Endothelial cell of umbilical vein (primary cell): ENCODE results near the gene TMCO6. TPM values are rescaled to one million over a fixed set of nuclear protein-coding genes. Genes with fewer than 3 reads are reported as not detected.
A peak's percentile ranks its signal among the peaks of the same experiment; 100 is the strongest.
"Not testable (repeated sequence)": the region's sequence is repeated elsewhere in the genome, so short reads cannot be mapped to it uniquely, and the experiment has no call there.

Experiments
- BruUV-seq: library from RNA; stranded (reverse); fragments of 400-500 nt; replicated peaks from 2 replicates; lab custom pipeline; 2021; lab: Mats Ljungman, UMichigan
- CTCF ChIA-PET: fragments of 300-600, 350-600 bp; sonication (Branson Sonifier 250); formaldehyde crosslinking; loops from one replicate; lab custom pipeline; 2021; ENCODE audit warnings: antibody characterized with exemption, inconsistent platforms; lab: Charles Lee
- POLR2A ChIA-PET: fragments of 300-600, 350-600 bp; sonication (Branson Sonifier 250); formaldehyde crosslinking; loops from one replicate; lab custom pipeline; 2021; ENCODE audit warnings: antibody characterized with exemption, inconsistent platforms; lab: Charles Lee
- DNase-seq: peaks from one replicate; pipeline ENCODE4 v3.0.0-alpha.2; 2011; ENCODE audit warnings: low read depth, low spot score
- FAIRE-seq: peaks from 2 replicates; lab custom pipeline; 2011; peaks lifted over from hg19 to GRCh38; lab: Jason Lieb, UNC
- H2AFZ ChIP-seq: 2 replicates; pipeline ENCODE4 v1.6.0; 2012; ENCODE audit warnings: low read depth, low read length, control low read depth, inconsistent platforms
- H3K27ac ChIP-seq: 2 replicates; pipeline ENCODE4 v1.5.1; 2011; ENCODE audit warnings: low read depth, mild to moderate bottlenecking, control low read depth, low read length, moderate library complexity; ENCODE audit not compliant: insufficient read depth
- H3K27me3 ChIP-seq, 2 experiments: 2 replicates each; pipeline versions ENCODE4 v1.6.0 to v1.6.1; 2011; ENCODE audit warnings: low read length in 2 of 2, mixed read lengths in 1 of 2; ENCODE audit not compliant: control insufficient read depth in 2 of 2, insufficient read depth in 2 of 2
- H3K36me3 ChIP-seq, 2 experiments: 2 replicates in 1 of 2; 3 replicates in 1 of 2; pipeline ENCODE4 v1.5.1; 2011; ENCODE audit warnings: low read length in 2 of 2, mild to moderate bottlenecking in 1 of 2, moderate library complexity in 1 of 2; ENCODE audit not compliant: control insufficient read depth in 2 of 2, insufficient read depth in 2 of 2; ENCODE audit errors: extremely low read depth in 1 of 2
- H3K4me1 ChIP-seq: 3 replicates; pipeline ENCODE4 v1.5.1; 2011; ENCODE audit warnings: mild to moderate bottlenecking, low read length; ENCODE audit not compliant: control insufficient read depth, insufficient read depth; ENCODE audit errors: extremely low read depth
- H3K4me2 ChIP-seq: 2 replicates; pipeline ENCODE4 v1.6.1; 2011; ENCODE audit warnings: low read length, control low read depth, mixed read lengths; ENCODE audit not compliant: insufficient read depth
- H3K4me3 ChIP-seq, 3 experiments: fragments of 200-600 bp in 1 of 3; sonication (generic), shearing (Covaris generic) in 1 of 3; replicated peaks in 1 of 3; 2 replicates each; pipeline ENCODE4 v1.5.1; 2011 to 2016; ENCODE audit warnings: control low read depth in 3 of 3, low read length in 3 of 3, mild to moderate bottlenecking in 2 of 3, inconsistent platforms in 1 of 3, low read depth in 1 of 3, moderate library complexity in 1 of 3; ENCODE audit not compliant: insufficient read depth in 1 of 3
- H3K79me2 ChIP-seq: 2 replicates; pipeline ENCODE4 v1.6.0; 2012; ENCODE audit warnings: low read length, inconsistent platforms; ENCODE audit not compliant: control insufficient read depth, insufficient read depth
- H3K9ac ChIP-seq: replicated peaks from 2 replicates; pipeline ENCODE3; 2011; ENCODE audit warnings: low read length, control low read depth; ENCODE audit not compliant: insufficient read depth; ENCODE audit errors: extremely low read depth
- H3K9me1 ChIP-seq: replicated peaks from 3 replicates; pipeline ENCODE4 v1.6.0; 2011; ENCODE audit warnings: mild to moderate bottlenecking, low read length; ENCODE audit not compliant: control insufficient read depth, insufficient read depth; ENCODE audit errors: extremely low read depth
- H3K9me3 ChIP-seq: replicated peaks from 2 replicates; pipeline ENCODE4 v1.5.1; 2012; ENCODE audit warnings: low read length, inconsistent platforms; ENCODE audit not compliant: control insufficient read depth, insufficient read depth
- H4K20me1 ChIP-seq: replicated peaks from 2 replicates; pipeline ENCODE3; 2011; ENCODE audit warnings: mild to moderate bottlenecking, low read length; ENCODE audit not compliant: control insufficient read depth, insufficient read depth; ENCODE audit errors: extremely low read depth
- FOS ChIP-seq: IDR thresholded peaks from 2 replicates; pipeline ENCODE4 v1.6.1; 2011; ENCODE audit warnings: mild to moderate bottlenecking, low read length, moderate library complexity, borderline replicate concordance; ENCODE audit not compliant: insufficient read depth
- GATA2 ChIP-seq: IDR thresholded peaks from 2 replicates; pipeline ENCODE4 v1.7.0; 2011; ENCODE audit warnings: low read depth, mild to moderate bottlenecking, moderate library complexity, mixed read lengths, low read length; ENCODE audit not compliant: insufficient read length, insufficient read depth
- JUN ChIP-seq: IDR thresholded peaks from 2 replicates; pipeline ENCODE4 v1.6.1; 2011; ENCODE audit warnings: borderline replicate concordance, low read depth; ENCODE audit not compliant: insufficient read length, insufficient read depth
- MAX ChIP-seq: IDR thresholded peaks from 2 replicates; pipeline ENCODE4 v1.6.1; 2011; ENCODE audit not compliant: insufficient read depth, insufficient read length
- MYC ChIP-seq: IDR thresholded peaks from one replicate; pipeline ENCODE4 v1.6.1; 2011; ENCODE audit warnings: mild to moderate bottlenecking, low read depth, low read length
- POLR2A ChIP-seq: IDR thresholded peaks from 2 replicates; pipeline ENCODE4 v1.6.1; 2012; ENCODE audit warnings: low read depth, mild to moderate bottlenecking, control low read depth, low read length
- dilution Hi-C: fragments of 300-500 bp; cut with MboI; formaldehyde crosslinking; loops from one replicate; pipeline ENCODE4 v1.15.0; 2019; ENCODE audit warnings: low sequenced_read_pairs; ENCODE audit not compliant: extremely low pct_ligation_motif_present
- intact Hi-C: fragments of 100-400 bp; cut with micrococcal nuclease; formaldehyde crosslinking; loops from one replicate; pipeline ENCODE4 v1.10.0; 2022
- polyA plus RNA-seq, 4 experiments: library from polyadenylated mRNA; depleted of rRNA in 3 of 4; stranded (reverse) in 3 of 4; unstranded in 1 of 4; fragments of >200 nt; gene quantifications; 2 replicates each; pipeline versions ENCODE4 v1.2.1 to v1.2.3, GENCODE V29; 2011 to 2012; ENCODE audit warnings: missing spikeins in 1 of 4
- total RNA-seq: library from RNA; stranded (reverse); gene quantifications from 2 replicates; pipeline ENCODE4 v1.2.3, GENCODE V29; 2021

Gene TMCO6
- total and polyA plus RNA-seq, 2 donors (not counting 3 experiments of a cell fraction or from before 2014, with no cell fraction given) = 22.0 to 23.7 TPM

- no peak for FAIRE-seq
- Histone ChIP-seq H3K4me2 (no peak overlapping the region), H3K27me3 (no peaks in the 10 kb centered on the region), H3K79me2 (peaks cover 5% of the 10 kb centered on the region), H3K9me1 (no peaks in the 10 kb centered on the region), H4K20me1 (no peaks in the 10 kb centered on the region), H3K9ac (no peak overlapping the region), H2AFZ (no peak overlapping the region), H3K27ac (no peak overlapping the region), H3K9me3 (no peaks in the 10 kb centered on the region), H3K4me1 (peaks cover 19% of the 10 kb centered on the region), H3K36me3 (peaks cover 0 to 2% of the 10 kb centered on the region in 2 experiments), H3K4me3 (no peak overlapping the region)
- CTCF ChIA-PET = interaction anchor here (0.7 to 5.4 kb wide), 3 partner anchors 61 to 971 kb away, joined by 3 to 108 read pairs (median 50); partner anchors contain the start of gene EIF4EBP3
- POLR2A ChIA-PET = no interaction called here
- BruUV-seq = no TSS peak
- dilution Hi-C loops = no loop called here
- intact Hi-C loops = loop anchor here (2.0 to 10.0 kb wide), 3 partner anchors 81 to 393 kb away; partner anchors contain the start of gene SRA1
- TF ChIP-seq JUN = no peak
- no peak for TF ChIP-seq GATA2
- TF ChIP-seq POLR2A = no peak
- no peak for TF ChIP-seq FOS
- no peak for TF ChIP-seq MYC
- TF ChIP-seq MAX = no peak
- no peak for DNase-seq
Observed at GRCh38 chr5:140637371-140638100, 1.7 kb upstream of the TMCO6 start.

GRCh38 chr5:140638898-140639147 is 428 bp upstream of the TMCO6 start:
- ChIA-PET POLR2A (interaction anchor here (1.1 kb wide), 2 partner anchors 9 to 91 kb away, joined by 3 to 5 read pairs; partner anchors contain the start of genes EIF4EBP3, IK and NDUFA2), CTCF (interaction anchor here (0.6 to 2.4 kb wide), 16 partner anchors 9 to 402 kb away, joined by 3 to 11 read pairs (median 4); partner anchors contain the start of genes EIF4EBP3, IK and NDUFA2)
- Histone ChIP-seq H3K4me1 (peaks cover 11% of the 10 kb centered on the region), H3K27ac (peak overlapping the region; percentile 39), H3K9ac (peak overlapping the region; percentile 27), H3K4me3 (peak overlapping the region in 2 of 3 experiments; percentile 23 to 44), H2AFZ (peak overlapping the region; percentile 55), H3K4me2 (peak overlapping the region; percentile 64)
- DNase-seq, FAIRE-seq, H4K20me1 ChIP-seq, H3K36me3 ChIP-seq, H3K9me3 ChIP-seq, H3K9me1 ChIP-seq, BruUV-seq, H3K27me3 ChIP-seq, dilution Hi-C loops, H3K79me2 ChIP-seq: not testable (repeated sequence)
- intact Hi-C loops = loop anchor here (1.0 to 10.0 kb wide), 8 partner anchors 8 to 394 kb away; partner anchors contain the start of genes ANKHD1, APBB3, EIF4EBP3 and IK
